GM12878 (cell line): Measurements from ENCODE around the gene IRF2.

ENCODE experiments used
- CHD1 ChIP-seq: IDR thresholded peaks from 2 replicates; pipeline ENCODE4 v1.6.1; 2012; ENCODE audit warnings: low read depth, low read length, improper control_type of control experiment
- CREM ChIP-seq: IDR thresholded peaks from 2 replicates; pipeline ENCODE4 v1.6.1; 2014; ENCODE audit warnings: antibody characterized with exemption, low read depth
- CTCF ChIP-seq, 3 experiments: IDR thresholded peaks in 2 of 3; conservative IDR thresholded peaks in 1 of 3; 2 replicates each; pipeline ENCODE4 v1.5.1; 2011; ENCODE audit warnings: low read depth in 3 of 3, low read length in 3 of 3, mild to moderate bottlenecking in 3 of 3, control low read depth in 2 of 3, moderate library complexity in 2 of 3, inconsistent platforms in 1 of 3, mixed read lengths in 1 of 3; ENCODE audit not compliant: control insufficient read depth in 2 of 3, insufficient read depth in 1 of 3; ENCODE audit errors: extremely low read depth in 1 of 3
- ETV6 ChIP-seq, 2 experiments: fragments of 450-650 bp in 1 of 2; IDR thresholded peaks in 1 of 2; conservative IDR thresholded peaks in 1 of 2; 2 replicates each; pipeline ENCODE4 v1.6.1; 2014; ENCODE audit warnings: antibody characterized with exemption in 1 of 2, borderline replicate concordance in 1 of 2, low read depth in 1 of 2, mild to moderate bottlenecking in 1 of 2, moderate library complexity in 1 of 2
- EZH2 ChIP-seq: IDR thresholded peaks from 2 replicates; pipeline ENCODE4 v1.6.1; 2012; ENCODE audit warnings: low read depth, mild to moderate bottlenecking, control low read depth, inconsistent platforms, low read length, borderline replicate concordance; ENCODE audit not compliant: control insufficient read depth
- KDM1A ChIP-seq: fragments of 200-600 bp; sonication (generic); IDR thresholded peaks from 2 replicates; pipeline ENCODE4 v1.6.1; 2016; ENCODE audit warnings: borderline replicate concordance
- MYC ChIP-seq: IDR thresholded peaks from 2 replicates; pipeline ENCODE4 v1.6.1; 2011; ENCODE audit warnings: mild to moderate bottlenecking, low read length, moderate library complexity, inconsistent platforms; ENCODE audit not compliant: insufficient read depth, insufficient replicate concordance, insufficient read length, severe bottlenecking
- RAD21 ChIP-seq: IDR thresholded peaks from 2 replicates; pipeline ENCODE4 v1.6.1; 2011; ENCODE audit warnings: mild to moderate bottlenecking, low read depth, low read length, moderate library complexity; ENCODE audit not compliant: insufficient read depth
- TCF3 ChIP-seq: IDR thresholded peaks from 2 replicates; pipeline ENCODE4 v1.6.1; 2012; ENCODE audit warnings: low read depth, mild to moderate bottlenecking, low read length, borderline replicate concordance; ENCODE audit not compliant: insufficient read depth
- USF1 ChIP-seq: IDR thresholded peaks from 2 replicates; pipeline ENCODE4 v1.6.1; 2011; ENCODE audit warnings: borderline replicate concordance, low read depth, mild to moderate bottlenecking, moderate library complexity, mixed read lengths, low read length; ENCODE audit not compliant: insufficient read depth; ENCODE audit errors: extremely low read length
- ZNF274 ChIP-seq: IDR thresholded peaks from one replicate; pipeline ENCODE4 v1.8.0; 2011; ENCODE audit not compliant: insufficient read length, insufficient read depth
- ZZZ3 ChIP-seq: IDR thresholded peaks from 2 replicates; pipeline ENCODE4 v1.6.1; 2011; ENCODE audit warnings: low read depth; ENCODE audit not compliant: control insufficient read depth, insufficient read length
- TF ChIP-seq, protein P1 (sequence below): fragments of 450-650 bp; formaldehyde crosslinking; IDR thresholded peaks from 2 replicates; pipeline ENCODE4 v1.4.0; 2022; ENCODE audit warnings: mild to moderate bottlenecking, moderate library complexity
- TF ChIP-seq, protein P2 (sequence below): fragments of 450-650 bp; IDR thresholded peaks from 2 replicates; pipeline ENCODE4 v1.6.1; 2017; ENCODE audit warnings: mild to moderate bottlenecking, low read depth, inconsistent platforms; ENCODE audit not compliant: poor library complexity, severe bottlenecking

DNA sequence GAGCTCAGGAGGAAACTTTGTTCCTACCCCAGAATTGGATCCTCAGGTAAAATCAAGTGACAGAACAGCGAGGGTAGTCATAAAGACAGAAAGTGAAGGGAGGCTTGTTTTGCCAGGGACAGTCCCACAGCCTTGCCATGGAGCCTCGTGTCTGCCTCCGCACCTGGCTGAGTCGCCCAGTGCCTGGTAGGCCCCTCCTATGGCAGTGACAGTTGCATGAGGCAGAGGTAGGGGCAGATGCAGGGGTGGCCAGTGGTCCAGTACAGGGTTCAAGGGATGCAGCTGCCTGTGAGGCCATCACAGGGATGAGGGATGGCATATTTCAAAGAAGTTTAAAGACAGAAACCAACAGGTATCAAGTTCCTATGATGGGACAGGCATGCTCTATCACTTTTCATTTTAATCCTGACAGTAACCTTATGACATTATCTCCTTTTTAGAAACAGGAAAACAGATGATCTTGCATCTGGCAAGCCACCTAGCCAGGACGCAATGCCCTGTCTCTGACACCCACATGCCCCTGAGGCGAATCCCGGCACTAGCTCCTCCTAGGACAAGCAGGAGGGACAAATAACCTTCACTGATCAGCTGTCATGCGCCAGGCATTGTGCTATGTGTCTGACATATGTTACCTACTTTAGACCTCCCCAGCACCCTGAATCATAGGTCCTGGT lies 129.3 kb downstream of the IRF2 start:
- no peak for TF ChIP-seq MYC
- no peak for TF ChIP-seq ZNF274
- no peak for TF ChIP-seq ETV6 (conservative IDR thresholded peaks at IDR 0.05 in 1 of 2, IDR thresholded peaks at IDR 0.05 in 1 of 2; ENCODE audit: borderline replicate concordance in 1 of 2, low read depth in 1 of 2)
- no peak for TF ChIP-seq CTCF (IDR thresholded peaks at IDR 0.05 in 2 of 3, conservative IDR thresholded peaks at IDR 0.05 in 1 of 3; ENCODE audit: control insufficient read depth in 2 of 3, extremely low read depth in 1 of 3, insufficient read depth in 1 of 3, low read depth in 3 of 3, low read length in 3 of 3)
- no peak for TF ChIP-seq KDM1A
- TF ChIP-seq CREM: no peak
- TF ChIP-seq CHD1: no peak
- no peak for TF ChIP-seq USF1
- TF ChIP-seq EZH2: no peak
- TF ChIP-seq, protein P1, sequence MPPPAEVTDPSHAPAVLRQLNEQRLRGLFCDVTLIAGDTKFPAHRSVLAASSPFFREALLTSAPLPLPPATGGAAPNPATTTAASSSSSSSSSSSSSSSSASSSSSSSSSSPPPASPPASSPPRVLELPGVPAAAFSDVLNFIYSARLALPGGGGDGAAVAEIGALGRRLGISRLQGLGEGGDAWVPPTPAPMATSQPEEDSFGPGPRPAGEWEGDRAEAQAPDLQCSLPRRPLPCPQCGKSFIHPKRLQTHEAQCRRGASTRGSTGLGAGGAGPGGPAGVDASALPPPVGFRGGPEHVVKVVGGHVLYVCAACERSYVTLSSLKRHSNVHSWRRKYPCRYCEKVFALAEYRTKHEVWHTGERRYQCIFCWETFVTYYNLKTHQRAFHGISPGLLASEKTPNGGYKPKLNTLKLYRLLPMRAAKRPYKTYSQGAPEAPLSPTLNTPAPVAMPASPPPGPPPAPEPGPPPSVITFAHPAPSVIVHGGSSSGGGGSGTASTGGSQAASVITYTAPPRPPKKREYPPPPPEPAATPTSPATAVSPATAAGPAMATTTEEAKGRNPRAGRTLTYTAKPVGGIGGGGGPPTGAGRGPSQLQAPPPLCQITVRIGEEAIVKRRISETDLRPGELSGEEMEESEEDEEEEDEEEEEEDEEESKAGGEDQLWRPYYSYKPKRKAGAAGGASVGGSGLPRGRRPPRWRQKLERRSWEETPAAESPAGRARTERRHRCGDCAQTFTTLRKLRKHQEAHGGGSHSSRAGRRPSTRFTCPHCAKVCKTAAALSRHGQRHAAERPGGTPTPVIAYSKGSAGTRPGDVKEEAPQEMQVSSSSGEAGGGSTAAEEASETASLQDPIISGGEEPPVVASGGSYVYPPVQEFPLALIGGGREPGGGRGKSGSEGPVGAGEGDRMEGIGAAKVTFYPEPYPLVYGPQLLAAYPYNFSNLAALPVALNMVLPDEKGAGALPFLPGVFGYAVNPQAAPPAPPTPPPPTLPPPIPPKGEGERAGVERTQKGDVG (CRISPR knock-in tag): no peak
- TF ChIP-seq ZZZ3: no peak
- TF ChIP-seq RAD21: no peak
- 0 out of 2 replicates have a peak, but pooled peaks have one; percentile 36 for TF ChIP-seq TCF3
- TF ChIP-seq, protein P2, sequence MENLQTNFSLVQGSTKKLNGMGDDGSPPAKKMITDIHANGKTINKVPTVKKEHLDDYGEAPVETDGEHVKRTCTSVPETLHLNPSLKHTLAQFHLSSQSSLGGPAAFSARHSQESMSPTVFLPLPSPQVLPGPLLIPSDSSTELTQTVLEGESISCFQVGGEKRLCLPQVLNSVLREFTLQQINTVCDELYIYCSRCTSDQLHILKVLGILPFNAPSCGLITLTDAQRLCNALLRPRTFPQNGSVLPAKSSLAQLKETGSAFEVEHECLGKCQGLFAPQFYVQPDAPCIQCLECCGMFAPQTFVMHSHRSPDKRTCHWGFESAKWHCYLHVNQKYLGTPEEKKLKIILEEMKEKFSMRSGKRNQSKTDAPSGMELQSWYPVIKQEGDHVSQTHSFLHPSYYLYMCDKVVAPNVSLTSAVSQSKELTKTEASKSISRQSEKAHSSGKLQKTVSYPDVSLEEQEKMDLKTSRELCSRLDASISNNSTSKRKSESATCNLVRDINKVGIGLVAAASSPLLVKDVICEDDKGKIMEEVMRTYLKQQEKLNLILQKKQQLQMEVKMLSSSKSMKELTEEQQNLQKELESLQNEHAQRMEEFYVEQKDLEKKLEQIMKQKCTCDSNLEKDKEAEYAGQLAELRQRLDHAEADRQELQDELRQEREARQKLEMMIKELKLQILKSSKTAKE: no peak
